ENCODE data around the gene ALS2CL. TPM values are rescaled to one million over a fixed set of nuclear protein-coding genes. Genes with fewer than 3 reads are reported as not detected.

The ALS2CL gene
- total RNA-seq, 1 experiment from 2014 or later = 0.90 TPM

- DNase-seq (ENCODE audit: low read depth, low spot score) = no peak
- in situ Hi-C loops (cut with HindIII; ENCODE audit: low pct_unique_long_range_greater_than_20kb, low sequenced_read_pairs) = no loop called here
Observed at GRCh38 chr3:46719044-46719565, 25.6 kb upstream of the ALS2CL start.

GRCh38 chr3:46717447-46718231 is 24.2 kb upstream of the ALS2CL start, which contains the start of gene PRSS50:
PRSS50 (minus strand) TSS chr3:46717869; CDS start chr3:46717824, 45 bp downstream.
- in situ Hi-C loops (cut with HindIII; ENCODE audit: low pct_unique_long_range_greater_than_20kb, low sequenced_read_pairs) = no loop called here

DNA sequence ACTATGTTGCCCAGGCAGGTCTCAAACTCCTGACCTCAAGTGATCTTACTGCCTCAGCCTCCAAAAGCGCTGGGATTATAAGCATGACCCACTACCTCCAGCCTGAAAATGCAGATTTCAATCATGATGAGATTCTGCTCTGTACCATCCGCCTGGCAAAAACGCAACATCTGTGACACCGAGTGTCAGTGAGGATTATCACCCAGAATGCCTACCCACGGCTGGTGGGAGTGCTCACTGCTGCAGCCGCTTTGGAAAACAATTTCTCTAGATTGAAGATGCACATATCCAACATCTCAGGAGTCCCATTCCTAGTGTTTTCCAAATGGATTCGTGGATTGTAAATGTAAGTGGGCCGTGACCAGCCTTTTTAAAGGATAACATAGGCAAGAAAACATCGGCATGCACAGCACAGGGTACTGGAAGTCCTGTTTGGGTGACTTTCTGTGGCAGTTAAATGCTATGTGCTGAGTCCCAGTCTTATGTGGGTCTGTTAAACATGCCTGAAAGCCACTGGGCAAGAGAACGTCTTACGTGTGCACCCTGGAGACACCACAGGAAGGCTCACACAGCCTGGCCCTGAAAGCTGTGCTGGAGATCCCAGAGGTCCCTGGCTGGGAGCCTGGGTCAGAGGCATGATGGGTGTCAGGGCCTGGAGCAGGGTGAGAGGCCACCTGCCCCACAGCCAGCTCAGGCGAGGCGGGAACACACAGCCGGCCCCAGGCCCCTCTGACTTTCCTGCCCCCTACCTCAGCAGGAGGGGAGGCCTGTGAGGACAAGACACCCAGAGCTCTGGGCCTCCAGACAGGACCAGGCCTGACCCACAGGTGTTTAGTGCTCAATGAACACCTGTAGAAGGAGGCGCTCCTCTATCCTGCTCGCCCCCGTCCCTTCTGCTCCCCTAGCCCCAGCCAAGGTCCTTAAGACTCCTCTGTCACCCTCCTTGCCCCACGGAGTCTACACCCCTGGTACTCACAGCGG is 23.3 kb upstream of the ALS2CL start:
- no peak for DNase-seq (ENCODE audit: low read depth, low spot score)
- in situ Hi-C loops (cut with HindIII; ENCODE audit: low pct_unique_long_range_greater_than_20kb, low sequenced_read_pairs) = no loop called here

More at GRCh38 chr3:46717447-46718231, 24.2 kb upstream of the ALS2CL start, which contains the start of gene PRSS50:
- peak; percentile 35 for DNase-seq (ENCODE audit: low read depth, low spot score)

- in situ Hi-C loops (cut with HindIII; ENCODE audit: low pct_unique_long_range_greater_than_20kb, low sequenced_read_pairs) = no loop called here
- DNase-seq (ENCODE audit: low read depth, low spot score) = no peak
Observed at GRCh38 chr3:46715507-46716175, 22.2 kb upstream of the ALS2CL start.

DNA sequence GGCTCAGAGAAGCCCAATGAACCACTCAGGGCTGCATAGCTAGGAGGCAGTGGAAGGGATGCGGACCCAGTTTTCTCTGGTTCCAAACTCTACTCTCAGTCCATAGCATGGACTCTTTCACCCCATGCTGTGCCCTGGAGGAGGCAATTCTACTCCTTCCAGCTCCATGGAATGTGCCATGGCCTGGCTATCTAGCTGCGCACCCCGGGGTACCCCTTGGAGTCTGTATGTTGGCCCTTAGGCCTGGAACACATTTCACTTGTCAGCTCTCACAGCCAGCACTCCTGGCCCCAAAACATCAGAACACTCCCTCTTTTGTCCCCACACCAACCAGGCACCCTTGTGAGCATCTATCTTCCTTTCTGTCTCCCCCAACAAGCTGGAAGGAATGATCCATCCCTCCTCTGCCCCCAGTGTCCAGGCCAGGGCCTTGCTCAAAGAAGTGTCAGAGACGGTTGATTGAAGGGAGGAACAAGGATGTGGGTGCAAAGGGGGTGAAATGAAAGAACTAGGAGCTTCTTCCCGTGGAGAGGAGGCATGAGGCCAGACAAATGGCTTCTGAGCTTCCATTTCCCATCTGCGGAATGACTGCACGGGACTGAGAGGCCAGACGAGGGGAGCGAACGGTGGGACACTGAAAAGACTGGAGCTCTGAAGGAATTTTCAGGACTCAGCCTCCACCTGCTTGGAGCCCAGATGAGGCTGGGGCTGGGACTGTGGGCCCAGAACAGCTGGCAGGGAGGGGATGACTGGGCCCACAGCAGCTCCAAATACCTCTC is 21.4 kb upstream of the ALS2CL start:
- DNase-seq (ENCODE audit: low read depth, low spot score) = no peak
- in situ Hi-C loops (cut with HindIII; ENCODE audit: low pct_unique_long_range_greater_than_20kb, low sequenced_read_pairs) = no loop called here

DNA sequence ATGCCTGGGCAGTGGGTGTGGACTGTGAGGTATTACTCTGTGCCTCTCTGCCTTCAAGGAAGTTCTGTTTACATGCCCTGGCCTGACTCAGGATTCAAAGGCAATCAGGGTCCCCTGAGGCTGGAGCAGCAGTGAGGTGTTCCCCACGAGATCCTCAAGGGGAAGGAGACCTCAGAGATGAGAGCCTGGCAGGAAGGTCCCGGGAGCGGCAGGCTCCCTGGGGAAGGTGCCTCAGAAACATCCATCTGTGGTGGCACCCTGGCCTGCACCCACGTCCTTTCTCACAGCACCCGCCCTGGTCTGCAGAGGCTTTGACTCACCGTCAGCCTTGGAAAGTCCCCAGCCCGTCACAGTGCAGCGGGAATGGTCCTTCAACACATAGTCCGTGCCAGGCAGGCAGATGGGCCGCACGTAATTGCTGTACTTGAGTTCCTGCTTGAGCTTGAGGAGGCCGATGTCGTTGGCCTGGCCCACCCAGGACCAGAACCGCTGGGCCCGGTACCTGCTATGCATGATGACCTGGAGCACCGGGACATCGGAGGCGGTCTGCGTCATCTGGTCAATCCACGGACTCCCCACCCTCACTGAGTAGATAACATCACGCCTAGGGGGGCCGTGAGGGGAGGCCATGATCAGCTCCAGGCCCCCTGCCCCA is 20.5 kb upstream of the ALS2CL start:
- in situ Hi-C loops (cut with HindIII; ENCODE audit: low pct_unique_long_range_greater_than_20kb, low sequenced_read_pairs) = no loop called here
- DNase-seq (ENCODE audit: low read depth, low spot score) = no peak

- in situ Hi-C loops (cut with HindIII; ENCODE audit: low pct_unique_long_range_greater_than_20kb, low sequenced_read_pairs) = no loop called here
Observed at GRCh38 chr3:46713050-46713897, 19.8 kb upstream of the ALS2CL start.

GRCh38 chr3:46712191-46713049 is 18.9 kb upstream of the ALS2CL start:
- DNase-seq (ENCODE audit: low read depth, low spot score) = no peak
- in situ Hi-C loops (cut with HindIII; ENCODE audit: low pct_unique_long_range_greater_than_20kb, low sequenced_read_pairs) = no loop called here

More at GRCh38 chr3:46713050-46713897, 19.8 kb upstream of the ALS2CL start:
- no peak for DNase-seq (ENCODE audit: low read depth, low spot score)

DNA sequence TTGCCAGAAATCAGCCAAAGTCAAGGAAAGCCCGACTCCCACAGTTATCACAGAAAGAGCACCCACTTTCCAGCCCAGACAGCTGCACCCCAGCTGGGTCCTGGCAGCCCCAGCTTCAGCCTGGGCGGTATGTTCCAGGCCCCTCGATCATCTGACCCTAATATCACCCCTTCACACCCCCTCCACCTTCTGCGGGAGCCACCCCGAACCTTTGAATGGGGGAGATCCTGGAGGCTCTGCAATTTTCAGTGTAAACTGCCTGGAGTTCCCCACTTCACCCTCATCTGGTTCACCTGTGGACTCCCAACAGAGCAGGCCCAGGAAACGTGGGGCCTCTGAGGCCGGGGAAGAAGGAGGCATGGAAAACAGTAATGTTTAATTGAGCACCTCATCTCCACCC is 18.3 kb upstream of the ALS2CL start:
- in situ Hi-C loops (cut with HindIII; ENCODE audit: low pct_unique_long_range_greater_than_20kb, low sequenced_read_pairs) = no loop called here

DNA sequence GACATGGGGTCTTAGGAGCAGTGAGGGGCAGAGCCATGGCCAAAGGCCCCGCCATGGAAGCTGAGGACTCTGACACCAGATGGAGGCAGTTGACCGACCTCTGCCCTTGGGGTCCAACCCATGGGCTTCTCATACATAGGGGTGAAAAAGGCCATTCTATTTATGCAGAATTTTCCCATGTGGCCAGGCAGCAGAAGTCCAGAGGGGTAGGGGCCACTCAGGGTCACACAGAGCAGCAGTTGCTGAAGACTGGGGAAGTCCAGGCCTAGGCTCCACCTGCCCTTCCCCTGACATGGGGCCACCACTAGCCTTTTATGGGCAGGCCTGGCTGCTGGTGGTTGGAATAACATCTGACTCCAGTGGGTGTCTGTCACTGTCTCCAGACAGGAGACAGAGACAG is 17.8 kb upstream of the ALS2CL start:
- no peak for DNase-seq (ENCODE audit: low read depth, low spot score)
- in situ Hi-C loops (cut with HindIII; ENCODE audit: low pct_unique_long_range_greater_than_20kb, low sequenced_read_pairs) = no loop called here

More for the DNA sequence above, 18.3 kb upstream of the ALS2CL start:
- no peak for DNase-seq (ENCODE audit: low read depth, low spot score)

DNA sequence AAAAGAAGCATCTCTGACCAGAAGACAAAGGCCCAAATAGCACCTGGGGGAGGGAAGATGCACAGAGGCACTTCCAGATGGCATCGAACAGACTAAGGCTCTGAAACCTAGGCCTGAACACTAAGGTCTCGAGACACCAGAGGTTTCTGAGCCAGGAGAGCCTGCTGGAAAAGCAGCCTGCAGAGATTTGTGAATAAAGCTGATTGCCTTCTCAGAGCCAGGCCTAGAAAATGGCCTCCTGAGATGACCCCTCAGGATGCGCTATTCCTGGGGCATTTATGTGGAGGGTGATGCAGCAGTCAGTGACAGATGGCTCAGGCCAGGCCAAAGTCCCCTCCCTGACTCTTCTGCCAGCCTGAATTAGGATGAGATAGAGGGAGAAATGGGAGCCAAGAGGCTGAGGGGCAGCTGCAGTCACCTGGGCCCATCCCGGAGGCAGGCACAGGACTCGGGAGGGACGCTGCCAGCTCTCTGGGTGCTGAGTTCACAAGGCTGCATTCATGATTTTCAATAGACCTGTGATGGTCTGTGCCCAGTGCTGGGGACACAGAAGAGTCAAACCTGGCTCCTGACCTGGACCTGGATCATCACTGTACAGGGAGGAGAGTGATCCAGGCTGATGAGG is 17.3 kb upstream of the ALS2CL start:
- no peak for DNase-seq (ENCODE audit: low read depth, low spot score)
- in situ Hi-C loops (cut with HindIII; ENCODE audit: low pct_unique_long_range_greater_than_20kb, low sequenced_read_pairs) = no loop called here

DNA sequence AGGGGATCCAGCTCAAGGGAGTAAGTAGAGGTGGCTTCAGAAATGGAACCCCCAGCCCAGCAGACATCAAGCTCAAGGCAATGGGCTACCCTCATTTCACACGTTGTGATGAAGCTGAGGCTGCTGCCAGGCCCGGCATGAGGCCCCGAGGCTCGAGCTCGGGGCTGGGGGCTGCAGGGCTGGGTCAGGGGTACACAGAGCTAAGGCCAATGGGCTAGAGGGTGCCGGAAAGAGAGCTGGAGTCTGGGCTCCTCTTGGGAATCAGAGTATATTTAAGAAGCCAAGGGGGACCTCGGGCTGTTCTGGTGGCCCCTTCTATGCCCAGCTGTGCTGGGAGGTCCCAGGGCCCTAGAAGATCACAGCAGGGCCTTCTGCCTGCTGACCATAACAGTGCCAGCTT is 16.8 kb upstream of the ALS2CL start:
- DNase-seq (ENCODE audit: low read depth, low spot score) = no peak
- in situ Hi-C loops (cut with HindIII; ENCODE audit: low pct_unique_long_range_greater_than_20kb, low sequenced_read_pairs) = no loop called here

DNA sequence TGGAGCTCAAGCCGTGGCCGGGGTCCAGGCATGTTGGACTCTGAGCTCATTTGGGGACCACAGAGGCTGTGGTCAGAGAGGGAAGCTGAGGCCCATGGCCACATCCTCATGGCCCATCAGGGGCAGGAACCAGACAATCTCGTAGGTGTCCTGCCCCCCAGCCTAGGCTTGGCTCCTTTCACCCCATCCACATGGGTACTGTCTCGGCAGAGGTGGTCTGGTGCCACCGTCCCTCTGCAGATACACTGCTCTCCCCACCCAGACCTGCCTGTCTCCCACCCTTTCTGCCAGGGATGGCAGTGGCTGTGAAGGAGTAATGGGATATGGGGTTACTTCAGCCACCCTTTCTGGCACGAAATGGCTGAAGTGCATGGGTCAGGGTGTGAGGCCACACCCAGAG is 16.2 kb upstream of the ALS2CL start:
- in situ Hi-C loops (cut with HindIII; ENCODE audit: low pct_unique_long_range_greater_than_20kb, low sequenced_read_pairs) = no loop called here
- no peak for DNase-seq (ENCODE audit: low read depth, low spot score)

DNA sequence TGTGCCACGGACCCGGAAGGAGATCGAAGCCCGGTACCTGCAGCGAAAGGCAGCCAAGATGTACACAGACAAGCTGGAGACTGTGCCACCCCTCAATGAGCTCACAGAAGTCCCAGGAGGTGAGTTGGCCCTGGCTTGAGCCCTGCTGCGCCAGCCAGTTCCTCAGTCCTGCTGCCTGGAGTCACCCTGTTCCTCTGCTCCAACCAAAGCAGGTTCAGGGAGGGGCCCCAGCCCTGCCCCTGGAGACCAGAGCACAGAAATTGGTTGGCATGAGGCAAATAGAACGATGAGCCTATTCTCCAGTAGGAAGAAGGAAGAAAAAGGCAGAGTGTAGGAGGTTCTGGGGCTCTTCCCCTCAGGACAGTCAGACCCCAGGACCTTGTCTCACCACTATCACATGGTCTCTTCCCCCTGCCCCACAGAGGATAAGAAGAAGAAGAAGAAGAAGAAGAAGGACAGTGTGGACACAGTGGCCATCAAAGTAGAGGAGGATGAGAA is 15.7 kb upstream of the ALS2CL start:
- no peak for DNase-seq (ENCODE audit: low read depth, low spot score)
- in situ Hi-C loops (cut with HindIII; ENCODE audit: low pct_unique_long_range_greater_than_20kb, low sequenced_read_pairs) = no loop called here
